ENCODE results near the gene SERPINA5.

SERPINA5 gene

DNA sequence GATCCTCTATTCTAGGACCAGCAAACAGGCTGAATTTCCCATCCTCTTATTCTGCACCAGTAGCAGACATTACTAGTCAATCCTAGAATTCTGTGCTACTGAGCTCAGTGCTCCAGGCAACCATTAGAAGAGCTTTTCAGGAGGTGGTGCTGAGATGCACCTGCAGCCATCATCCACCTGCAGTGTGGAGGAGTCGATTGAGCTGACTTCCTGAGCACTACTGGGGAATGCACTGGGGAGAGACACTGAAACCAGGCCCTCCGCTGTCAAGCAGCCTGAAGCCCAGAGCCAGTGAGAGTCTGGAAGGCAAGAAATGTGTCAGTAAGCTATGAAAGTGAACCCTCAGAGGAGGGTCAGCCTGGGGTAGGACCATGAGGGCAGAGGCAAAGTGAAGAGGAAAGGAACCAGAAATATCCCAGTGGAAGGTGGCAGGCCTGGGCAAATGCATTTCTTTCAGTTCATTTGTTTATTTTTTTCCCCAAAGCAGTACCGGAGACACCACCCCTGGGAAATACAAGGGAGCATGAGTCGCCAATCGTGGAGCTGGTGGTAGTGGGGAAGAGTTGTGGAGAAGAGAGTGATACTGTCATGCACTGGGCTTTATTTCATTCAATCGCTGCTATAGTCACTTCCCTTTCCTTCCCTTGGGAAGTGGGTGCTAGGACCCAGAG is 43.0 kb upstream of the SERPINA5 start:
- no peak overlapping the region for H3K4me2 ChIP-seq (ENCODE audit: low read length)
- no peaks in the 10 kb centered on the region for H3K4me1 ChIP-seq
- no peaks in the 10 kb centered on the region for H3K79me2 ChIP-seq
- H3K9ac ChIP-seq, result no peak overlapping the region
- TF ChIP-seq, protein P1, sequence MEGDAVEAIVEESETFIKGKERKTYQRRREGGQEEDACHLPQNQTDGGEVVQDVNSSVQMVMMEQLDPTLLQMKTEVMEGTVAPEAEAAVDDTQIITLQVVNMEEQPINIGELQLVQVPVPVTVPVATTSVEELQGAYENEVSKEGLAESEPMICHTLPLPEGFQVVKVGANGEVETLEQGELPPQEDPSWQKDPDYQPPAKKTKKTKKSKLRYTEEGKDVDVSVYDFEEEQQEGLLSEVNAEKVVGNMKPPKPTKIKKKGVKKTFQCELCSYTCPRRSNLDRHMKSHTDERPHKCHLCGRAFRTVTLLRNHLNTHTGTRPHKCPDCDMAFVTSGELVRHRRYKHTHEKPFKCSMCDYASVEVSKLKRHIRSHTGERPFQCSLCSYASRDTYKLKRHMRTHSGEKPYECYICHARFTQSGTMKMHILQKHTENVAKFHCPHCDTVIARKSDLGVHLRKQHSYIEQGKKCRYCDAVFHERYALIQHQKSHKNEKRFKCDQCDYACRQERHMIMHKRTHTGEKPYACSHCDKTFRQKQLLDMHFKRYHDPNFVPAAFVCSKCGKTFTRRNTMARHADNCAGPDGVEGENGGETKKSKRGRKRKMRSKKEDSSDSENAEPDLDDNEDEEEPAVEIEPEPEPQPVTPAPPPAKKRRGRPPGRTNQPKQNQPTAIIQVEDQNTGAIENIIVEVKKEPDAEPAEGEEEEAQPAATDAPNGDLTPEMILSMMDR (IDR thresholded peaks at IDR 0.05), result no peak
- no peaks in the 10 kb centered on the region for H3K27me3 ChIP-seq (ENCODE audit: control insufficient read depth, insufficient read depth, low read length)
- H2AFZ ChIP-seq, result no peak overlapping the region
- H3K36me3 ChIP-seq (ENCODE audit: control insufficient read depth, insufficient read depth, low read length), result no peaks in the 10 kb centered on the region
- H3K4me3 ChIP-seq (ENCODE audit: low read depth, low read length), result no peak overlapping the region
- H3K9me3 ChIP-seq (ENCODE audit: control insufficient read depth, low read length), result no peaks in the 10 kb centered on the region
- H3K27ac ChIP-seq, result no peak overlapping the region

DNA sequence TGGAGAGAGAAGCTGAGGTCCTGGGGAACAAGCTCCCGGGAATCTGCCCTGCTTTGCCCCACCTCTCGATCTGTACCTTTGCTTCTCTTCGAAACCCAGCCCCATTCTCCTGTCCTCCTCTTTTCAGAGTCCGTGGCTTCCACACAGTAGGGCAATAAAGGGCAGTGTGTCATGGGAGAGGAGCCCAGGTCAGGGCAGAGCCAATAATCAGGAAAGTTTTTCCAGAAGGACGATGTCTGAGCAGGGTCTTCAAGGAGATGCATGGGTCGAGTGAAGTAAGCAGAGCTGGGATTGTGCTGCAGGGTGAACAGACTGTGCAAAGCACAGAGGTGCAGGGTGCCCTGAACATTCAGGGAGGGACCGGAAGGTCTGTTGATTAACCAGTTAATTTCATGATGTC is 42.0 kb upstream of the SERPINA5 start:
- Histone ChIP-seq H3K4me2 (ENCODE audit: low read length) (no peak overlapping the region), H3K27ac (no peak overlapping the region), H3K4me1 (no peaks in the 10 kb centered on the region), H3K4me3 (ENCODE audit: low read depth, low read length) (no peak overlapping the region), H3K36me3 (ENCODE audit: control insufficient read depth, insufficient read depth, low read length) (no peaks in the 10 kb centered on the region), H3K79me2 (no peaks in the 10 kb centered on the region), H2AFZ (no peak overlapping the region), H3K9ac (no peak overlapping the region), H3K9me3 (ENCODE audit: control insufficient read depth, low read length) (no peaks in the 10 kb centered on the region), H3K27me3 (ENCODE audit: control insufficient read depth, insufficient read depth, low read length) (no peaks in the 10 kb centered on the region)
- TF ChIP-seq, protein P1 (IDR thresholded peaks at IDR 0.05), result no peak

DNA sequence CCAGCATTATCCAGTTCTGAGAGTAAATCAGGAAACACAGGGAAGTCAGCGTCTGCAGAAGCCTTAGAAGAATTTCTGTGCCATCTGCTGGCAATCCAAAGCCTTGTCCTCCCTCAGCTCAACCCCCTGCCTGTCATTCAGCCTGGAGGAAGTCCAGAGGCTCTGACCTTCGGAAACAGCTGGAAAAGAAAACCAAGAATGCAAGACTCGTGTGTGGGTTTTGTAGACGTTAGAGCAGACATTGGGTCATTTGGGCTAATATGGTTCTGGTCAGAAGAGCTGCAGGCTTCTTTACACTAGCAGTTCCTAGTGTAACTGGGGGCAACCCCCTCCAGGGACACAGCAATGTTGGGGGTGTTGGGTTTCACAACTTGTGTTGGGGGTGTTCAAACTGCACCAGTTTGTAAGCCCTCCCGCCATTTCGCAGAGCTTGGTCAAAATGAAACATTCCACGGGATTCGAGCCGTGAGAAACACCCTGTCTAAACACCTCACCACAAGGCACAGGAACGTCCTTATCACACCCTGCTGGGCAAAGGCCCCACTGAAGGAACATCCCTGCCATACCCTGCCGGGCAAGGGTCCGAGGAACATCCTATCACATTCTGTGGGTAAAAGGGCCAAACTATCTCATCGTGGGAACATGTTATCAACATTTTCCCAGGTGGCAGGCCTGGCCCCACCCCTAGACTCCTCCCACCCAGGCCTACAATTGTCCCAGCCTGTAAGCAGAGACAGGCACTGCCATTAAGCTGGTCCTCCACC is 41.0 kb upstream of the SERPINA5 start:
- H3K9ac ChIP-seq, result no peak overlapping the region
- no peak overlapping the region for H3K27ac ChIP-seq
- H2AFZ ChIP-seq, result no peak overlapping the region
- no peaks in the 10 kb centered on the region for H3K79me2 ChIP-seq
- no peaks in the 10 kb centered on the region for H3K36me3 ChIP-seq (ENCODE audit: control insufficient read depth, insufficient read depth, low read length)
- no peak overlapping the region for H3K4me3 ChIP-seq (ENCODE audit: low read depth, low read length)
- TF ChIP-seq, protein P1 (IDR thresholded peaks at IDR 0.05), result no peak
- no peaks in the 10 kb centered on the region for H3K4me1 ChIP-seq
- H3K4me2 ChIP-seq (ENCODE audit: low read length), result no peak overlapping the region
- H3K27me3 ChIP-seq (ENCODE audit: control insufficient read depth, insufficient read depth, low read length), result no peaks in the 10 kb centered on the region
- no peaks in the 10 kb centered on the region for H3K9me3 ChIP-seq (ENCODE audit: control insufficient read depth, low read length)

DNA sequence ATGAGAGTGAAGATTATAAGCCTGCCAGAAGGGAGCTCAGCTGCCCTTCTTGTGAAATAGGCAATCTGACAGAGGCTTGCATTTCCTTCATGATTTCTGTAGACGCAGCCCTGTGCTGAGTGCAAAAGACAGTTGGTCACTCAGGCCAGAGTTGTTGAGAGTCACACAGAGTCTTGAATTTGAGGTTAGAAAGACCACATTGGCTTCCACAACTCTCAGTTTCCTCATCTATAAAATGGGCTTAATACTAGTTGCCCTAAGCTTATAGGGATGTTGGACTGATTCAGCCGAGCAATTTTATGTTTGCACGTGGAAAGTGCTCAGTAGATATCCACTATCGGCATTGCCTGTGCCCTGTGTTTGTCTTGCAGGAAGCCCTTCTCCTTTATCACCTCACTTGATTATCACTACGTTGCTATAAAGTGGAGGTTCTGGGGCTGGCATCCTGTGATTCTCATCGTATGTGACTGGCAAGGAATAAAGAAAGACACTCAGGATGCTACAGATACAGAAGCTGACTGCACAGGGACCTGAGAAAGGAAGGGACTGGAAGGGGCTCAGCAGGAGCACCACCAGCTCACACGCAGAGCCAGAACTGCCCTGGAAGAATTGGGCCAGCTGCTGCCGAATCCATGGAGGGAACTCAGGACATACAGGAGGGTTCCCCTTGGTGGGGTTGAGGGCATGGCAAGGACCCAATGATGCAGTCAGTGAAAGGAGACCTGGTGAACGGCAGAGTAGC is 39.8 kb upstream of the SERPINA5 start:
- Histone ChIP-seq H2AFZ (no peak overlapping the region), H3K4me1 (no peaks in the 10 kb centered on the region), H3K79me2 (no peaks in the 10 kb centered on the region), H3K27me3 (ENCODE audit: control insufficient read depth, insufficient read depth, low read length) (no peaks in the 10 kb centered on the region), H3K9ac (no peak overlapping the region), H3K4me2 (ENCODE audit: low read length) (no peak overlapping the region), H3K27ac (no peak overlapping the region), H3K36me3 (ENCODE audit: control insufficient read depth, insufficient read depth, low read length) (no peaks in the 10 kb centered on the region), H3K9me3 (ENCODE audit: control insufficient read depth, low read length) (no peaks in the 10 kb centered on the region), H3K4me3 (ENCODE audit: low read depth, low read length) (no peak overlapping the region)
- TF ChIP-seq, protein P1 (IDR thresholded peaks at IDR 0.05), result no peak

All from parathyroid adenoma (tissue), 2 donors.